Karpas-422 (cell line): ENCODE measurements around the gene SH3RF1. TPM values are rescaled to one million over a fixed set of nuclear protein-coding genes. Genes with fewer than 3 reads are reported as not detected.

Source experiments
- DNase-seq: peaks from one replicate; pipeline ENCODE4 v3.0.0-alpha.2; 2015
- H2AFZ ChIP-seq: fragments of 200-600 bp; sonication (generic); 2 replicates; pipeline ENCODE4 v1.6.1; 2014; ENCODE audit warnings: antibody characterized with exemption, low read length, mixed read lengths
- H3K27ac ChIP-seq: fragments of 200-600 bp; sonication (generic); 2 replicates; pipeline ENCODE4 v1.5.1; 2014; ENCODE audit warnings: mild to moderate bottlenecking, low read length, moderate library complexity
- H3K27me3 ChIP-seq: fragments of 200-600 bp; sonication (generic); 2 replicates; pipeline ENCODE4 v1.6.1; 2014; ENCODE audit warnings: low read length, mixed read lengths
- H3K36me3 ChIP-seq: fragments of 200-600 bp; sonication (generic); 2 replicates; pipeline ENCODE4 v1.6.1; 2014; ENCODE audit warnings: low read length, mixed read lengths; ENCODE audit not compliant: insufficient read depth
- H3K4me1 ChIP-seq: fragments of 200-600 bp; sonication (generic); 2 replicates; pipeline ENCODE4 v1.6.1; 2014; ENCODE audit warnings: mild to moderate bottlenecking, low read length, mixed read lengths
- H3K4me2 ChIP-seq: fragments of 200-600 bp; sonication (generic); 2 replicates; pipeline ENCODE4 v1.6.1; 2014; ENCODE audit warnings: low read length, low read depth, mild to moderate bottlenecking; ENCODE audit not compliant: poor library complexity, severe bottlenecking
- H3K4me3 ChIP-seq: fragments of 200-600 bp; sonication (generic); 2 replicates; pipeline ENCODE4 v1.5.1; 2014; ENCODE audit warnings: mild to moderate bottlenecking, antibody characterized with exemption, low read length, mixed read lengths
- H3K79me2 ChIP-seq: fragments of 200-600 bp; sonication (generic); 2 replicates; pipeline ENCODE4 v1.6.1; 2014; ENCODE audit warnings: mild to moderate bottlenecking, low read length, mixed read lengths
- H3K9ac ChIP-seq: fragments of 200-600 bp; sonication (generic); 2 replicates; pipeline ENCODE4 v1.6.0; 2014; ENCODE audit warnings: low read length
- H3K9me2 ChIP-seq: fragments of 200-600 bp; sonication (generic), shearing (Covaris generic); replicated peaks from 2 replicates; pipeline ENCODE4 v1.6.0; 2014; ENCODE audit warnings: mild to moderate bottlenecking, low read length, moderate library complexity; ENCODE audit not compliant: insufficient read depth
- H3K9me3 ChIP-seq: fragments of 300-700, 200-600 bp; sonication (generic); 2 replicates; pipeline ENCODE4 v1.6.1; 2014; ENCODE audit warnings: low read length, mixed read lengths
- H4K20me1 ChIP-seq: fragments of 200-600 bp; sonication (generic); 2 replicates; pipeline ENCODE4 v1.6.1; 2014; ENCODE audit warnings: mild to moderate bottlenecking, antibody characterized with exemption, low read length, low read depth; ENCODE audit not compliant: insufficient read depth
- total RNA-seq: library from RNA; depleted of rRNA; stranded (reverse); fragments of >200 nt; shearing (Covaris generic); gene quantifications from 2 replicates; pipeline ENCODE4 v1.2.3, GENCODE V29; 2014; ENCODE audit warnings: low replicate concordance

The SH3RF1 gene
- total RNA-seq, 1 experiment from 2014 or later: not detected

- Histone ChIP-seq H3K4me2 (no peak overlapping the region), H3K4me1 (no peaks in the 10 kb centered on the region), H2AFZ (no peak overlapping the region), H3K36me3 (no peaks in the 10 kb centered on the region), H4K20me1 (no peaks in the 10 kb centered on the region), H3K9me3 (no peaks in the 10 kb centered on the region), H3K9ac (no peak overlapping the region), H3K79me2 (no peaks in the 10 kb centered on the region), H3K27me3 (no peaks in the 10 kb centered on the region), H3K4me3 (no peak overlapping the region), H3K9me2 (no peaks in the 10 kb centered on the region), H3K27ac (no peak overlapping the region)
- DNase-seq: no peak
Observed at GRCh38 chr4:169148885-169149284, 121.9 kb downstream of the SH3RF1 start.

GRCh38 chr4:169147191-169147590, 123.6 kb downstream of the SH3RF1 start:
- H3K4me2 ChIP-seq: no peak overlapping the region

GRCh38 chr4:169144061-169144600, 126.6 kb downstream of the SH3RF1 start:
- Histone ChIP-seq H3K4me1 (no peaks in the 10 kb centered on the region), H3K36me3 (no peaks in the 10 kb centered on the region), H3K27ac (no peak overlapping the region), H3K9me3 (no peaks in the 10 kb centered on the region), H3K4me3 (no peak overlapping the region), H3K9ac (no peak overlapping the region), H2AFZ (no peak overlapping the region), H3K4me2 (no peak overlapping the region), H4K20me1 (no peaks in the 10 kb centered on the region), H3K9me2 (no peaks in the 10 kb centered on the region), H3K79me2 (no peaks in the 10 kb centered on the region), H3K27me3 (no peaks in the 10 kb centered on the region)
- no peak for DNase-seq

More at GRCh38 chr4:169147191-169147590, 123.6 kb downstream of the SH3RF1 start:
- Histone ChIP-seq H3K4me3 (no peak overlapping the region), H3K27ac (no peak overlapping the region), H2AFZ (no peak overlapping the region), H3K9ac (no peak overlapping the region), H3K27me3 (no peaks in the 10 kb centered on the region), H3K9me2 (no peaks in the 10 kb centered on the region), H3K9me3 (no peaks in the 10 kb centered on the region), H4K20me1 (no peaks in the 10 kb centered on the region), H3K79me2 (no peaks in the 10 kb centered on the region), H3K36me3 (no peaks in the 10 kb centered on the region), H3K4me1 (no peaks in the 10 kb centered on the region)
- DNase-seq: no peak

GRCh38 chr4:169143335-169143734, 127.4 kb downstream of the SH3RF1 start:
- H3K36me3 ChIP-seq: no peaks in the 10 kb centered on the region
- no peak overlapping the region for H3K4me3 ChIP-seq
- no peaks in the 10 kb centered on the region for H3K9me3 ChIP-seq
- H3K27me3 ChIP-seq: no peaks in the 10 kb centered on the region
- H3K4me2 ChIP-seq: no peak overlapping the region
- H2AFZ ChIP-seq: no peak overlapping the region
- no peaks in the 10 kb centered on the region for H3K79me2 ChIP-seq
- H3K9me2 ChIP-seq: no peaks in the 10 kb centered on the region
- H4K20me1 ChIP-seq: no peaks in the 10 kb centered on the region
- no peak for DNase-seq
- H3K9ac ChIP-seq: no peak overlapping the region
- no peak overlapping the region for H3K27ac ChIP-seq
- H3K4me1 ChIP-seq: no peaks in the 10 kb centered on the region

- H4K20me1 ChIP-seq: no peaks in the 10 kb centered on the region
- H3K9me3 ChIP-seq: no peaks in the 10 kb centered on the region
- no peaks in the 10 kb centered on the region for H3K27me3 ChIP-seq
- H3K4me3 ChIP-seq: no peak overlapping the region
- no peak for DNase-seq
- H2AFZ ChIP-seq: no peak overlapping the region
- no peak overlapping the region for H3K4me2 ChIP-seq
- H3K9me2 ChIP-seq: no peaks in the 10 kb centered on the region
- H3K9ac ChIP-seq: no peak overlapping the region
- H3K4me1 ChIP-seq: no peaks in the 10 kb centered on the region
- no peaks in the 10 kb centered on the region for H3K36me3 ChIP-seq
- H3K79me2 ChIP-seq: no peaks in the 10 kb centered on the region
- H3K27ac ChIP-seq: no peak overlapping the region
Observed at GRCh38 chr4:169142906-169143305, 127.8 kb downstream of the SH3RF1 start.

GRCh38 chr4:169142391-169142790, 128.4 kb downstream of the SH3RF1 start:
- Histone ChIP-seq H3K9me2 (no peaks in the 10 kb centered on the region), H3K4me2 (no peak overlapping the region), H3K79me2 (no peaks in the 10 kb centered on the region), H4K20me1 (no peaks in the 10 kb centered on the region), H3K36me3 (no peaks in the 10 kb centered on the region), H3K27me3 (no peaks in the 10 kb centered on the region), H3K27ac (no peak overlapping the region), H2AFZ (no peak overlapping the region), H3K4me1 (no peaks in the 10 kb centered on the region), H3K4me3 (no peak overlapping the region), H3K9me3 (no peaks in the 10 kb centered on the region), H3K9ac (no peak overlapping the region)
- DNase-seq: no peak

GRCh38 chr4:169139021-169139420, 131.7 kb downstream of the SH3RF1 start:
- Histone ChIP-seq H3K79me2 (no peaks in the 10 kb centered on the region), H3K9me2 (no peaks in the 10 kb centered on the region), H3K4me3 (no peak overlapping the region), H3K36me3 (no peaks in the 10 kb centered on the region), H3K4me1 (no peaks in the 10 kb centered on the region), H3K27ac (no peak overlapping the region), H2AFZ (no peak overlapping the region), H3K27me3 (no peaks in the 10 kb centered on the region), H3K9ac (no peak overlapping the region), H3K9me3 (no peaks in the 10 kb centered on the region), H3K4me2 (no peak overlapping the region), H4K20me1 (no peaks in the 10 kb centered on the region)
- DNase-seq: no peak

GRCh38 chr4:169137558-169137920, 133.2 kb downstream of the SH3RF1 start:
- no peaks in the 10 kb centered on the region for H3K9me2 ChIP-seq
- no peaks in the 10 kb centered on the region for H4K20me1 ChIP-seq
- no peaks in the 10 kb centered on the region for H3K4me1 ChIP-seq
- H3K9ac ChIP-seq: no peak overlapping the region
- no peaks in the 10 kb centered on the region for H3K27me3 ChIP-seq
- no peaks in the 10 kb centered on the region for H3K79me2 ChIP-seq
- no peak overlapping the region for H3K27ac ChIP-seq
- DNase-seq: no peak
- H3K9me3 ChIP-seq: no peaks in the 10 kb centered on the region
- H3K36me3 ChIP-seq: no peaks in the 10 kb centered on the region
- no peak overlapping the region for H3K4me2 ChIP-seq
- H3K4me3 ChIP-seq: no peak overlapping the region
- no peak overlapping the region for H2AFZ ChIP-seq
